RCC 7860 (cell line): Measurements from ENCODE around the gene TNFSF13B.

ENCODE experiments used
- DNase-seq: peaks from one replicate; pipeline ENCODE4 v3.0.0-alpha.2; 2015; ENCODE audit warnings: low spot score
- FAIRE-seq: peaks from 2 replicates; lab custom pipeline; 2012; peaks lifted over from hg19 to GRCh38; lab: Jason Lieb, UNC

TNFSF13B gene

DNA sequence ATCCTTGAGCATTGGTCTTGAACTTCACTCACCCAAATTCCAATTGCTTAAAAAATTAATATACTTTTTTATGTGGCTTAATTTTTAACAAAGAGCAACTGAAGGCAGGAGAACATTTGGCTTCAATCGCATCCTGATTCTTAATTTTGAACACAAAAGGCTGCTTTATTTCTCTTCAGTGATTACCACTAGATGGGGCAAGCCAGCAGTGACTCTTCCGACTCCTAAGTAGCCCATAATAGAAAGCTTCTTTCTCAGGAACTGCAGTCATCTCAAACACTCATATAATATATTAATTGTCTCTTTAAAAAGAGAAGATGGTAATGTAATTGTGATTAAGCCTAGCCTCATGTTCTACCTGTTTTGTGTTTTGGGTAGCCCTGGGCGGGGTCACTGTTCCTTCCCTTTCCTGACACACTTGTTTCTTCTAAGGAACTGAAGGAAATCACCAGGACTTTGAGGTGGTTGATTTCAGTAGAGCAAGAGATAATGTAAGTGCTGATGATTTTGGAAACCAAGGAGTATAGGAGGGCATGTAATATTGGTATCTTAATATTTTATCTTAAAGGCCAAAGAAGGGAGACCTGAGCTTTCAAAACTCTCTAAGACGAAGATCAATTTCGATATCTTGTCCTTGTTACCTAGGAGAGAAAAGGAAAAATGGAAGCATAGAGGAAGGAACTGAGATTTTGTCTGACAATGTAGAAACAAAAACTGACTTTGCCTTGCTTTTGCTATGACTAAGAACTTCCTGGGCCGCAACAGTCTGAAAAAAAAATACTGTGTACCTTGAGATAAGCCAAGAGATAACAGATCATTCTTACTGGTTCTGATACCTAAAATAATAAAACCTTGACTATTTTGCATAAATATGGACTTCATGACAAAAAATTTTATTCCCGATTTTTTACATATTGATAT, 73.1 kb downstream of the TNFSF13B start:
- FAIRE-seq (no peak), DNase-seq (peak; percentile 4)

- DNase-seq (no peak), FAIRE-seq (no peak)
Observed at GRCh38 chr13:108345016-108345415, 75.5 kb downstream of the TNFSF13B start.

DNA sequence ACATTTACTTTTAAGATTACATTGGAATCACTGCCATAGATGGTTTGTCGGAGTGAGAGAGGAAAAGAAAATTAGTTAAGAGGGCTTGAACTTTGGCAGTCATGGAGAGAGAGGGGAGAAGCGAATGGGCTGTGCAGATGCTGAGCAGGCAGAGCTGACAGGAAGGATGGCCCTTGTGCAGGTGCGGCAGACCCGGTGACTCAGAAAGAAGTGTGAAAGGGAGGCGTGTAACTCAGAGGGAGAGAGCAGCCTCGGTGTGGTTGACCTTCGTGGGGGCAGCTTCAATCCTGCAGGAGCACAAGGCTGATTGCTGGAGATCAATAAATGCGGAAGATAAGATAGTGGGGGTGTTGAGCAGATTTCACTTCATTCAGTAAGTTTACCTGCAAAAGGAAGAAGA, 76.9 kb downstream of the TNFSF13B start:
- DNase-seq (no peak), FAIRE-seq (no peak)

- DNase-seq = no peak
- FAIRE-seq = no peak
Observed at GRCh38 chr13:108349269-108349668, 79.8 kb downstream of the TNFSF13B start.

DNA sequence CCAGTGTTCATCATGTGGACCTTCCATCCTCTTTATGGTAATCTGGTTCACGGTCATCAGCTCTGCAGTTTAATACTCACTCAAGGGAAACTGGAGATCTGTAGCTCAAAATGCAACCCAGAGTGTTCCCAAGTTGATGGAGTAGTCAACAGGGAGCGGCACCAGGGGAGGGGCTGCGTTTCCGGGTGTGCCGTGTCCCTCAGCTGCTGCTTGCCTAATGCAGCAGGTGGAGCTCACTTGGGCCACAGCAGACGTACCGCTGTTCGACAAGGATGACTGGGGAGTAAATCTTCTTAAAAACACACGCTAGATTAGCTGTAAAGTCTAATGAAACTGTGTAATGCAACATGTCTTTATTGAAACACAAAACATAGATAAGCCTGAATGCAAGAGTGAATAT, 81.1 kb downstream of the TNFSF13B start:
- FAIRE-seq (no peak), DNase-seq (no peak)

GRCh38 chr13:108352599-108352998, 83.1 kb downstream of the TNFSF13B start:
- DNase-seq = no peak
- no peak for FAIRE-seq

GRCh38 chr13:108357228-108357627, 87.7 kb downstream of the TNFSF13B start:
- DNase-seq = no peak
- no peak for FAIRE-seq
